ENCODE measurements around the gene ESR2. TPM values are rescaled to one million over a fixed set of nuclear protein-coding genes. Genes with fewer than 3 reads are reported as not detected.
"Not testable (repeated sequence)": the region's sequence is repeated elsewhere in the genome, so short reads cannot be mapped to it uniquely, and the experiment has no call there.

ESR2 gene
- polyA plus RNA-seq, 1 donor = 0.29 TPM

DNA sequence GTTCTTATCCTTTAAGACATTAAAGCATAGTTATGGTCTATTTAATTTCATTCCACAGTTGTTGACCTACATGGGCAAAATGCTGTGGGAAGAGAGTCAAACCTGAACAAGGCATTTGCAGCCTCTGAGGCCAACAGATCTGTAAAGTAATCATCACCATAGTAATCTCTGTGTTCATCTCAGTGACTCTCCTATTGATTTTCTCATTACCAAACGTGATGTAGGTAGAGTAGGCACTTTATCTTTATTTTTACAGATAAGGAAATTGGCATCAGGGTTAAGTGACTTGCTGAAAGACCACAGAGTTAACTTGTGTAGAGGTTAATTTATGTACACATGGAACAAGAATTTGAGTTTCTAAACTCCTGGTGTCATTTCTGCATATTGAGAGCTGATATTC is 203.0 kb downstream of the ESR2 start:
- no peak for DNase-seq (ENCODE audit: low read depth)

DNA sequence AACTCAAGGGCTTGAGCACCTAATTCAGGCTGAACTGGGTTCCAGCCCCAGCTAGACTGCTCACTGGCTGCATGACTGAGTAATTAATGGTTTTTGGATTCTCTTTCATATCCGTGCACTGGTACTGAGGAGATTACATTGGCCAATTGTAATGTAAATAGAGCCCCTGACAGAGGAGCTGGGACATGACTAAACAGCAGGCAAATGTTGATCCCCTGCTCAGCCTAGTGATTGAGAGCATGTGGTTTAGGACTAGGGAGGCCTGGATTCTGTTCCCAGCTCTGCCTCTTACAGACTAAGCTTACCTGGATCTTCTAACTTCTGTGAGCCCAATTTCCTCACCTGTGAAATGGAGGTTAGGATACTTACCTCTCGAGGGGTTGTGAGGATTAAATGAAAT is 204.3 kb downstream of the ESR2 start:
- DNase-seq (ENCODE audit: low read depth) = no peak

DNA sequence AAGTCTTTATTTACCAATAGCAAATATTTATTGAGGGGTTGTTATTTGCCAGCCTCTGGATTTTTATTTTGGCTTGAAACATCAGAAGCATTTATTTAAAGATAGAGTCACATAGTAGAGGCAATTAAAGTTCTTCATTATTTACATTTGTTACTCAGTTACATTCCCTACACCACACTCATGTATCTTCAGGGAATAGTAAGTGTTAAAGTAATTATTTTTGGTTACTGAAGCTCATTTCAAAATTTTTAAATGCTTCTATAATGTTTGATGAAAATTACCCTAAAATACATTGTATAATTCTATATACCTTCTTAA is 205.6 kb downstream of the ESR2 start:
- DNase-seq (ENCODE audit: low read depth) = no peak

GRCh38 chr14:64082837-64083236 is 211.3 kb downstream of the ESR2 start:
- no peak for DNase-seq (ENCODE audit: low read depth)

DNA sequence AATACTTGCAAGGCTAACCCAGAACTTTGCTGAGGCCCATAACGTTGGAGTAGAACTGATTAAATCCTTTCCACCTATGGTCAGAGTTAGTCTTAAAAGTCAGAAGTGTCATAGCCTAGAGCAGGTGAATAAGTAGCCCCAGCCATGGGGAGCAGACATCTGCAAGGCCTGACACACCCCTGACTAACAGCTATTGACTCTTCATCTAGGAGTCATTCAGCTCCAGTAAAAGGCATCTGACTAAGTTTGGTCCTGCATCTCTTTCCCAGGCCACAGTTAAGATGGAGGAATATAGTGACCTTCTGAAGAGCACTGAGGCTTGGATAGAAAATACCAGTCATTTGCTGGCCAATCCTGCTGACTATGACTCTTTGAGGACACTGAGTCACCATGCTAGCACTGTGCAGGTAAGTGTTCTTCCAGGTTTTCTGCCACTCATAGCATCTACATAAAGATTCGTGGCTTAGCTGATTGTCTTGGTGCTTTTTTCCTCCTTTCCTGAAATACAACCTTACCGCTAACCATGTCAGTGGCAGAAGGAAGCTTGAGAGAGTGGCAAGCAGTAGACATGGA is 212.9 kb downstream of the ESR2 start:
- no peak for DNase-seq (ENCODE audit: low read depth)

GRCh38 chr14:64080452-64080851 is 213.7 kb downstream of the ESR2 start:
- DNase-seq (ENCODE audit: low read depth) = no peak

DNA sequence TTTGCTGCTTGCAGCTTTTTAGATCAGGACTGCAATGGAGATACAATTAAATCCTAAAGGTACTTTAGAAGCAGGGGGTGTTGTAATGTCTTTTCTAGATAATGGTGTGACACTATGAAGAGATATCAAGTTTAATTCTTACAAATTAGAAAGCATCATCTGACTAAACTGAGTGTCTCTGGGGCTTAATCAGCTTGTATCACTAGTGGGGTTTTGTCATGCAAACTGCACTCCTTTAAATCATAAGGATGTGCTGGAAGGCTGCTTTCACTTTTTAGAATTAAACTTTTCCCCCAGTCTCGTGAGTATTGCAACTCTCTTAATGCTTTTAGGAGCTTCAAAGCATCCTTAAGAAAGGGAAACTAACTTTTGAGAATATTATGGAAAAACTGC is 218.6 kb downstream of the ESR2 start:
- DNase-seq (ENCODE audit: low read depth) = no peak

GRCh38 chr14:64074961-64075612 is 219.1 kb downstream of the ESR2 start:
- no peak for DNase-seq (ENCODE audit: low read depth)

GRCh38 chr14:64069634-64070359 is 224.4 kb downstream of the ESR2 start:
- no peak for DNase-seq (ENCODE audit: low read depth)

GRCh38 chr14:64064447-64064846 is 229.7 kb downstream of the ESR2 start:
- no peak for DNase-seq (ENCODE audit: low read depth)

GRCh38 chr14:64062381-64063115 is 231.6 kb downstream of the ESR2 start:
- peak; percentile 8 for DNase-seq (ENCODE audit: low read depth)

- no peak for DNase-seq (ENCODE audit: low read depth)
Observed at GRCh38 chr14:64061706-64062105, 232.5 kb downstream of the ESR2 start.

- DNase-seq (ENCODE audit: low read depth) = no peak
Observed at GRCh38 chr14:64061115-64061514, 233.1 kb downstream of the ESR2 start.

DNA sequence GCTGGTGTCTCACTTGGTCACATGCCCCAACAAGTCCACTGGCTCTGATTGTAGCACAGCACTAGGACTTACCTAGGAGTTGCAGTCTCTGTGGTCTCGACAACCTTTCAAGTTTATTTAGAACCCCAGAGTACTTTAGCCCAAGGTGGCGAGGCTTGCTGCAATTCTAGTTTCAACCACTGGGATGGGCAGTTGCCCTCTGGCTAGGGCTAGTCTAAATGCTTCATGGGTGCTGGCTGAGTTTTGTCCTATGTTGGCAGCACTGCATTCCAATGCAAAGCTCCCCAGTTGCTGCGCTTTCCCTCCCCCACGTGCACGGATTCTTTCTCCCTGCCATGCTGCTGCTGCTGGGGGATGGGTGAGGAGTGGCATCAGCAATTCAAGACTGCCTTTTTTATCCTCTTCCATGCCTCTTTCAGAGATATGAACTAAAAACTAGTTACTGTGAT is 233.5 kb downstream of the ESR2 start:
- DNase-seq (ENCODE audit: low read depth) = no peak

- DNase-seq (ENCODE audit: low read depth) = no peak
Observed at GRCh38 chr14:64060199-64060545, 234.0 kb downstream of the ESR2 start.

GRCh38 chr14:64059454-64060198 is 234.5 kb downstream of the ESR2 start:
- DNase-seq (ENCODE audit: low read depth) = no peak

- no peak for DNase-seq (ENCODE audit: low read depth)
Observed at GRCh38 chr14:64053694-64054669, 240.2 kb downstream of the ESR2 start.

DNA sequence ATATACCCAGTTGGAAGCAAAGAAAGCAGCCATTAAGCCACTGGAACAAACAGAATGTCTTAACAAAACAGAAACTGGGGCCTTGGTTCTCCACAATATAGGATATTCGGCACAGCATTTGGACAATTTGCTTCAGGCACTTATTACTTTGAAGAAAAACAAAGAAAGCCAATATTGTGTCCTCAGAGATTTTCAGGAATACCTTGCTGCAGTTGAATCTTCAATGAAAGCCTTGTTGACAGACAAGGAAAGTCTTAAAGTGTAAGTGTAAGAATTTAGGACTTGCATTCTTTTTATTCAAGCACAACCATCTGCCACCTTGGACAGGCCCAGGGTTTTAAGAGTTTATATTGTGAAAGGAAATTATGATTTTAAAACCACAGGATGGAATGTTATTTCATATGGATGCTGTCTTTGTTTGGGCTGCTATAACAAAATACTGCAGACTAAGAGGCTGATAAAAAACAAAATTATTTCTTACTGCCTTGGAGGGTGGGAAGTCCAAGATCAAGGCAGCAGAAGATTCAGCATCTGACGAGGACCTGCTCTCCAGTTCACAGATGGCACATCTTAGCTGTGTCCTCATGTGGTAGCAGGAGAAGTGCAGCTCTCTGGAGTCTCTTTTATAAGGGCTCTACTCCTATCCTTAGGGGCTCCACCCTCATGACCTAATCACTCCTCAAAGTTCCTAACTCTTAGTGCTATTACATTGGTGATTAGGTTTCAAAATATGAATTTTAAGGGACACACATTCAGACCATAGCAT is 244.4 kb downstream of the ESR2 start:
- no peak for DNase-seq (ENCODE audit: low read depth)

- no peak for DNase-seq (ENCODE audit: low read depth)
Observed at GRCh38 chr14:64045091-64045490, 249.1 kb downstream of the ESR2 start.

GRCh38 chr14:64043296-64043695 is 250.9 kb downstream of the ESR2 start:
- DNase-seq (ENCODE audit: low read depth) = not testable (repeated sequence)
